GM11168 (cell line): ENCODE data around the gene BSPH1.
"Not testable (repeated sequence)": the region's sequence is repeated elsewhere in the genome, so short reads cannot be mapped to it uniquely, and the experiment has no call there.

Source experiments
- in situ Hi-C: fragments of 300-500 bp; cut with MboI; formaldehyde crosslinking; loops from one replicate; pipeline ENCODE4 v1.12.0; 2022; ENCODE audit warnings: low sequenced_read_pairs; ENCODE audit not compliant: unreplicated experiment

BSPH1 gene

DNA sequence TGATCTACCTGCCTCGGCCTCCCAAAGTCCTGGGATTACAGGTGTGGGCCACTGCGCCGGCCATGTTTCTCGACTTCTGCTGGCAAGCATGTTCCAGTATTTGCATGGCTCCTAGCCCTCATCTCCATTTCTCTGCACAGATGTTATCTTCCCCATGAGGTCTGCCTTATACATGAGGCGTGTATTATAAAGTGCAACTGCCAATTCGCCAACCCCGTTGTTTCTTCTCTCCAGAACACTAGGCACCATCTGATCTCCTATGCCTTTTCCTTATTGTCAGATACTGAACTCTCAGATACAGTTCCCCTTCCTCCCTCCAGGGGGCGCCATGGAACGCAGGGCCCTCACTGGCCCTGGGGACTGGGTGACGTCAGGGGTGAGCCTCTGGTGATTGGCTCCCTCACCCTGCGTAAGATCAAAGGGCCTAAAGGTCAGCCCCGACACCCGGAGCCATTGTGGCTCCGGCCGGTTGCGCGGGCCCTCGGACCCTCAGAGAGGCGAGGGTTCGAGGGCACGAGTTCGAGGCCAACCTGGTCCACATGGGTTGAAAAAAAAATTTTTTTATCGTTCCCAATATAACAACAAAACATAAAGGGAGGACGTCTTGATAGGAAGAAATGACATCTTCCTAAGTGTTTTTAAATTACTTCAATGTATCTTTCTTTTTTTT is 42.0 kb downstream of the BSPH1 start:
- in situ Hi-C loops, result not testable (repeated sequence)

DNA sequence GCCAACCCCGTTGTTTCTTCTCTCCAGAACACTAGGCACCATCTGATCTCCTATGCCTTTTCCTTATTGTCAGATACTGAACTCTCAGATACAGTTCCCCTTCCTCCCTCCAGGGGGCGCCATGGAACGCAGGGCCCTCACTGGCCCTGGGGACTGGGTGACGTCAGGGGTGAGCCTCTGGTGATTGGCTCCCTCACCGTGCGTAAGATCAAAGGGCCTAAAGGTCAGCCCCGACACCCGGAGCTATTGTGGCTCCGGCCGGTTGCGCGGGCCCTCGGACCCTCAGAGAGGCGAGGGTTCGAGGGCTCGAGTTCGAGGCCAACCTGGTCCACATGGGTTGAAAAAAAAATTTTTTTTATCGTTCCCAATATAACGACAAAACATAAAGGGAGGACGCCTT is 63.4 kb downstream of the BSPH1 start:
- in situ Hi-C loops, result not testable (repeated sequence)

DNA sequence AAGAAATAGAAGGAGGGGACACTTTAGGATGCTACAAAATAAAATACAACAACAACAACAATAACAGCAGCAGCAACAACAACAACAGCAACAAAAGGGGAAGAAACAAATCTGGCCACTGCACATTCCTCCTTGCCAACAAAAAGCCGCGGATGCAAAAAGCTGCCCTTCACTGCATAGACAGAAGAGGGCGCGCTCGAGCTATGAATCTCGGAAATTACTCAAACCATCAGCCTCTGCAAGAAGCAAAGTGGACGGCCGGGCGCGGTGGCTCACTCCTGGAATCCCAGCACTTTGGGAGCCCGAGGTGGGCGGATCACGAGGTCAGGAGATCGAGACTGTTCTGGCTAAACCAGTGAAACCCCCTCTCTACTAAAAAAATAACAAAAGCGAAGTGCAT is 71.9 kb downstream of the BSPH1 start:
- in situ Hi-C loops, result not testable (repeated sequence)
